H9 (cell line): ENCODE data around the gene NPTX1. TPM values are rescaled to one million over a fixed set of nuclear protein-coding genes. Genes with fewer than 3 reads are reported as not detected.

Source experiments
- DNase-seq: peaks from one replicate; pipeline ENCODE4 v3.0.0-alpha.2; 2017
- H2AFZ ChIP-seq: one replicate; pipeline ENCODE4 v1.6.1; 2013; ENCODE audit warnings: mild to moderate bottlenecking, low read length, control low read depth, moderate library complexity
- H2AK5ac ChIP-seq: 2 replicates; pipeline ENCODE4 v1.6.1; 2013; ENCODE audit warnings: low read length, control low read depth, mixed read lengths; ENCODE audit not compliant: insufficient read length
- H2BK120ac ChIP-seq: one replicate; pipeline ENCODE4 v1.6.1; 2013; ENCODE audit warnings: low read depth, mild to moderate bottlenecking, low read length, control low read depth, inconsistent platforms; ENCODE audit not compliant: poor library complexity, severe bottlenecking
- H2BK12ac ChIP-seq: 2 replicates; pipeline ENCODE4 v1.6.1; 2013; ENCODE audit warnings: low read length, control low read depth, mixed read lengths, low read depth; ENCODE audit not compliant: insufficient read length
- H2BK15ac ChIP-seq: 2 replicates; pipeline ENCODE4 v1.6.1; 2013; ENCODE audit warnings: low read depth, low read length, control low read depth
- H2BK20ac ChIP-seq: one replicate; pipeline ENCODE4 v1.6.1; 2013; ENCODE audit warnings: low read depth, mild to moderate bottlenecking, low read length, control low read depth, inconsistent platforms; ENCODE audit not compliant: poor library complexity, severe bottlenecking
- H2BK5ac ChIP-seq: 2 replicates; pipeline ENCODE4 v1.6.1; 2013; ENCODE audit warnings: low read length, control low read depth, mixed read lengths; ENCODE audit not compliant: insufficient read length
- H3K14ac ChIP-seq: 2 replicates; pipeline ENCODE4 v1.6.1; 2013; ENCODE audit warnings: low read length, control low read depth; ENCODE audit not compliant: insufficient read depth
- H3K18ac ChIP-seq: 2 replicates; pipeline ENCODE4 v1.6.1; 2013; ENCODE audit warnings: low read depth, mild to moderate bottlenecking, mixed read lengths, low read length, control low read depth; ENCODE audit not compliant: insufficient read length
- H3K23ac ChIP-seq: 2 replicates; pipeline ENCODE4 v1.6.1; 2013; ENCODE audit warnings: low read length, control low read depth, mixed read lengths, low read depth; ENCODE audit not compliant: insufficient read length
- H3K23me2 ChIP-seq: 2 replicates; pipeline ENCODE4 v1.6.1; 2013; ENCODE audit warnings: low read depth, mild to moderate bottlenecking, mixed read lengths, low read length, control low read depth; ENCODE audit not compliant: insufficient read length, poor library complexity, severe bottlenecking
- H3K27ac ChIP-seq: 2 replicates; pipeline ENCODE4 v1.5.1; 2013; ENCODE audit warnings: low read length, control low read depth, mixed read lengths, low read depth; ENCODE audit not compliant: insufficient read length
- H3K27me3 ChIP-seq: 2 replicates; pipeline ENCODE4 v1.6.1; 2013; ENCODE audit warnings: low read length, control low read depth, inconsistent platforms; ENCODE audit not compliant: insufficient read depth
- H3K4ac ChIP-seq: 2 replicates; pipeline ENCODE4 v1.6.1; 2013; ENCODE audit warnings: low read depth, mild to moderate bottlenecking, control low read depth, inconsistent platforms, low read length, moderate library complexity
- H3K4me1 ChIP-seq: 2 replicates; pipeline ENCODE4 v1.6.1; 2013; ENCODE audit warnings: low read length, control low read depth, inconsistent platforms; ENCODE audit not compliant: insufficient read depth
- H3K4me2 ChIP-seq: 2 replicates; pipeline ENCODE4 v1.6.1; 2013; ENCODE audit warnings: low read length, control low read depth, mixed read lengths; ENCODE audit not compliant: insufficient read length, insufficient read depth
- H3K56ac ChIP-seq: 2 replicates; pipeline ENCODE4 v1.6.1; 2013; ENCODE audit warnings: low read depth, mild to moderate bottlenecking, mixed read lengths, low read length, control low read depth; ENCODE audit not compliant: insufficient read length
- H3K79me1 ChIP-seq: 2 replicates; pipeline ENCODE4 v1.6.1; 2013; ENCODE audit warnings: low read depth, mild to moderate bottlenecking, moderate library complexity, low read length, control low read depth, inconsistent platforms; ENCODE audit not compliant: insufficient read depth, poor library complexity, severe bottlenecking
- H3K79me2 ChIP-seq: 2 replicates; pipeline ENCODE4 v1.6.1; 2013; ENCODE audit warnings: low read length, control low read depth, inconsistent platforms; ENCODE audit not compliant: insufficient read depth
- H3K9ac ChIP-seq: 2 replicates; pipeline ENCODE4 v1.6.1; 2013; ENCODE audit warnings: low read length, control low read depth, mixed read lengths; ENCODE audit not compliant: insufficient read length; ENCODE audit errors: extremely low read depth
- H3K9me3 ChIP-seq: one replicate; pipeline ENCODE4 v1.6.1; 2013; ENCODE audit warnings: low read depth, low read length, inconsistent platforms; ENCODE audit not compliant: control insufficient read depth
- H3T11ph ChIP-seq: one replicate; pipeline ENCODE4 v1.6.1; 2013; ENCODE audit warnings: mild to moderate bottlenecking, low read length, control low read depth, inconsistent platforms
- H4K20me1 ChIP-seq: one replicate; pipeline ENCODE4 v1.6.1; 2013; ENCODE audit not compliant: control insufficient read depth, insufficient read length, insufficient read depth
- H4K5ac ChIP-seq: 2 replicates; pipeline ENCODE4 v1.6.1; 2013; ENCODE audit warnings: low read depth, mild to moderate bottlenecking, mixed read lengths, low read length, control low read depth; ENCODE audit not compliant: insufficient read length
- H4K8ac ChIP-seq: replicated peaks from 2 replicates; pipeline ENCODE4 v1.6.1; 2013; ENCODE audit warnings: low read length, control low read depth, mixed read lengths, low read depth; ENCODE audit not compliant: insufficient read length
- H4K91ac ChIP-seq: 2 replicates; pipeline ENCODE4 v1.6.1; 2013; ENCODE audit warnings: low read depth, mild to moderate bottlenecking, moderate library complexity, mixed read lengths, low read length, control low read depth; ENCODE audit not compliant: insufficient read length
- H3K27ac Mint-ChIP-seq, 3 experiments: 2 replicates in 2 of 3; 3 replicates in 1 of 3; pipeline ENCODE4 v1.8.0; 2020 to 2021; ENCODE audit warnings: mixed read lengths in 3 of 3, mild to moderate bottlenecking in 1 of 3, moderate library complexity in 1 of 3
- H3K27me3 Mint-ChIP-seq: 2 replicates; pipeline ENCODE4 v1.8.0; 2021; ENCODE audit warnings: low read depth, mild to moderate bottlenecking, moderate library complexity, mixed read lengths
- H3K36me3 Mint-ChIP-seq, 3 experiments: 2 replicates in 2 of 3; 3 replicates in 1 of 3; pipeline ENCODE4 v1.8.0; 2020 to 2021; ENCODE audit warnings: low read depth in 3 of 3, mixed read lengths in 3 of 3; ENCODE audit not compliant: insufficient read depth in 1 of 3
- H3K4me1 Mint-ChIP-seq, 2 experiments: 2 replicates each; pipeline ENCODE4 v1.8.0; 2020; ENCODE audit warnings: mixed read lengths in 2 of 2
- H3K4me3 Mint-ChIP-seq, 2 experiments: 2 replicates in 1 of 2; 3 replicates in 1 of 2; pipeline ENCODE4 v1.8.0; 2020 to 2021; ENCODE audit warnings: mild to moderate bottlenecking in 2 of 2, mixed read lengths in 2 of 2, moderate library complexity in 1 of 2
- H3K9me3 Mint-ChIP-seq, 2 experiments: 2 replicates in 1 of 2; 3 replicates in 1 of 2; pipeline ENCODE4 v1.8.0; 2020; ENCODE audit warnings: mild to moderate bottlenecking in 2 of 2, mixed read lengths in 2 of 2, moderate library complexity in 1 of 2
- WGBS: extraction: QIAGEN DNeasy Blood & Tissue Kit; methylation state at CpG from one replicate; pipeline ENCODE4 v1.1.7; 2013; ENCODE audit warnings: missing lambda C conversion rate, low lambda C conversion rate, mixed read lengths; ENCODE audit not compliant: insufficient read length; ENCODE audit errors: extremely low coverage; 5-methylcytosine and 5-hydroxymethylcytosine counted together
- total RNA-seq: library from RNA; stranded (reverse); gene quantifications from 2 replicates; pipeline ENCODE4 v1.2.1, GENCODE V29; 2021
- TF ChIP-seq, protein P1 (sequence below): fragments of 200-600 bp; sonication (generic); conservative IDR thresholded peaks from 3 replicates; pipeline ENCODE4 v1.8.0; 2021; ENCODE audit warnings: antibody characterized with exemption, mild to moderate bottlenecking

The NPTX1 gene
- total RNA-seq, 1 experiment from 2014 or later: 20.5 TPM

DNA sequence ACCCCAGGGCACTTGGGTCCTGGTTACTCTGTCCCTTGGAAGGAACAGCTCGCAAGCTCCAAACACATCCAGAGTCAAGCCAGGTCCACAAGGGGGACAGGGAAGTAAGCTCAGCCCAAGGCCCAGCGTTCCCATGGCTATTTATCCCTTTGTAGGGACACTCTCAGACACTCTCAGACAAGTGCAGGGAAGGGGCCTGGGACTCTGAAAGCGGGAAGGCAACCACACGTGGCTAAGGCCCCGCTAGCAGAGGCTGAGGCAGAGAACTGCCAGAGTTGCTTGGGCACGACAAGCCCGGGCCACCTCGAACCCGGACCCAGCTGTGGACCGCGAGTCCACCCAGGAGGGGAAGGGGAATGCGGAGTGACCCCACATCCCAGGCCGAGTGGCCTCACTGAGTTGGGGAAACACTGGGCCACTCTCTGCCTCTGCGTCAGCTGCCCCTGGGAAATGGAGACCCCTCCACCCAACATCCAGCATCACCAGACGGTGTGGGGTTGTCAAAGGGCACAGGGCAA lies 10.2 kb downstream of the NPTX1 start:
- no peak overlapping the region for H3K4ac ChIP-seq
- Mint-ChIP-seq H3K9me3 (no peaks in the 10 kb centered on the region), H3K27ac (no peak overlapping the region), H3K36me3 (peaks cover 0 to 23% (median 0%) of the 10 kb centered on the region in 3 experiments; a peak in 1 of 7 replicates), H3K4me1 (peaks cover 0 to 14% of the 10 kb centered on the region in 2 experiments; a peak in 2 of 4 replicates), H3K27me3 (peaks cover 73% of the 10 kb centered on the region), H3K4me3 (no peak overlapping the region)
- no peak overlapping the region for H2BK15ac ChIP-seq
- H2BK20ac ChIP-seq: no peak overlapping the region
- H3K9ac ChIP-seq: no peak overlapping the region
- H3K4me1 ChIP-seq: no peaks in the 10 kb centered on the region
- H2BK120ac ChIP-seq: no peak overlapping the region
- no peak overlapping the region for H2BK12ac ChIP-seq
- H3K56ac ChIP-seq: no peak overlapping the region
- no peaks in the 10 kb centered on the region for H3K9me3 ChIP-seq
- WGBS: no CpG with 5 or more reads among the region's 15 CpGs
- TF ChIP-seq, protein P1, sequence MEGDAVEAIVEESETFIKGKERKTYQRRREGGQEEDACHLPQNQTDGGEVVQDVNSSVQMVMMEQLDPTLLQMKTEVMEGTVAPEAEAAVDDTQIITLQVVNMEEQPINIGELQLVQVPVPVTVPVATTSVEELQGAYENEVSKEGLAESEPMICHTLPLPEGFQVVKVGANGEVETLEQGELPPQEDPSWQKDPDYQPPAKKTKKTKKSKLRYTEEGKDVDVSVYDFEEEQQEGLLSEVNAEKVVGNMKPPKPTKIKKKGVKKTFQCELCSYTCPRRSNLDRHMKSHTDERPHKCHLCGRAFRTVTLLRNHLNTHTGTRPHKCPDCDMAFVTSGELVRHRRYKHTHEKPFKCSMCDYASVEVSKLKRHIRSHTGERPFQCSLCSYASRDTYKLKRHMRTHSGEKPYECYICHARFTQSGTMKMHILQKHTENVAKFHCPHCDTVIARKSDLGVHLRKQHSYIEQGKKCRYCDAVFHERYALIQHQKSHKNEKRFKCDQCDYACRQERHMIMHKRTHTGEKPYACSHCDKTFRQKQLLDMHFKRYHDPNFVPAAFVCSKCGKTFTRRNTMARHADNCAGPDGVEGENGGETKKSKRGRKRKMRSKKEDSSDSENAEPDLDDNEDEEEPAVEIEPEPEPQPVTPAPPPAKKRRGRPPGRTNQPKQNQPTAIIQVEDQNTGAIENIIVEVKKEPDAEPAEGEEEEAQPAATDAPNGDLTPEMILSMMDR: no peak
- no peak overlapping the region for H3K14ac ChIP-seq
- H3K27ac ChIP-seq: no peak overlapping the region
- H3K23me2 ChIP-seq: no peaks in the 10 kb centered on the region
- H2BK5ac ChIP-seq: no peak overlapping the region
- H4K20me1 ChIP-seq: no peaks in the 10 kb centered on the region
- no peak overlapping the region for H2AFZ ChIP-seq
- no peak overlapping the region for H3T11ph ChIP-seq
- no peak overlapping the region for H4K5ac ChIP-seq
- no peaks in the 10 kb centered on the region for H3K79me2 ChIP-seq
- H3K79me1 ChIP-seq: no peaks in the 10 kb centered on the region
- H3K23ac ChIP-seq: no peak overlapping the region
- H3K18ac ChIP-seq: no peak overlapping the region
- H4K8ac ChIP-seq: no peak overlapping the region
- no peaks in the 10 kb centered on the region for H3K27me3 ChIP-seq
- no peak for DNase-seq
- H2AK5ac ChIP-seq: no peak overlapping the region
- H3K4me2 ChIP-seq: no peak overlapping the region
- H4K91ac ChIP-seq: no peak overlapping the region
